Measurements from ENCODE around the gene PTCRA. TPM values are rescaled to one million over a fixed set of nuclear protein-coding genes. Genes with fewer than 3 reads are reported as not detected.

PTCRA gene
- total and polyA plus RNA-seq, 2 experiments from 2014 or later = not detected

DNA sequence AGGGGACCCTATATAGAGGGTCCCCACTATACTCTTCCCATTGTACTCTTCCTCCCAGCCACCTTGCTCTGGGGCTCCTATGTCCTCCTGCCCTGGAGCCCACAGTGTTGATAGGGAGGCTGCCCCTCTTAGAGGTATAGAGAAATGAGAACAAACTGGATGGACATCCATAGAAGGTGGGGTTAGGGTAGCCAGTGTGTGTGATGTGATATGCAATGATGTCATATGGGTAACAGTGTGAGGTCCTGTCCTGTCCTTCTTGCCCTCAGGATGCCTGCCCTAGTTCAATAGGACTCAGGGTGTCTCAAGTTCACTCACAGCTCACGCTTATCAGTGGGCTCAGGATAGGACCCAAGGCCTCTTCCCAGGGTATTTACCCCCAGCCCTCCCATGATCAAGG lies 435 bp downstream of the PTCRA start (continued):
- no peak for TF ChIP-seq CTCF (conservative IDR thresholded peaks at IDR 0.05; ENCODE audit: low read depth in 2 of 2)
- no peak for TF ChIP-seq POLR2AphosphoS5 (IDR thresholded peaks at IDR 0.05; ENCODE audit: low read depth)
- no peak for TF ChIP-seq ETS1 (IDR thresholded peaks at IDR 0.05)
- no peak for TF ChIP-seq REST (IDR thresholded peaks at IDR 0.05; ENCODE audit: unreplicated experiment)
- no peak for TF ChIP-seq ZNF114 (CRISPR knock-in tag; IDR thresholded peaks at IDR 0.05)
- TF ChIP-seq CREB1 (CRISPR knock-in tag; IDR thresholded peaks at IDR 0.05; ENCODE audit: low read depth) = no peak
- no peak for TF ChIP-seq NANOG (IDR thresholded peaks at IDR 0.05; ENCODE audit: borderline replicate concordance)

DNA sequence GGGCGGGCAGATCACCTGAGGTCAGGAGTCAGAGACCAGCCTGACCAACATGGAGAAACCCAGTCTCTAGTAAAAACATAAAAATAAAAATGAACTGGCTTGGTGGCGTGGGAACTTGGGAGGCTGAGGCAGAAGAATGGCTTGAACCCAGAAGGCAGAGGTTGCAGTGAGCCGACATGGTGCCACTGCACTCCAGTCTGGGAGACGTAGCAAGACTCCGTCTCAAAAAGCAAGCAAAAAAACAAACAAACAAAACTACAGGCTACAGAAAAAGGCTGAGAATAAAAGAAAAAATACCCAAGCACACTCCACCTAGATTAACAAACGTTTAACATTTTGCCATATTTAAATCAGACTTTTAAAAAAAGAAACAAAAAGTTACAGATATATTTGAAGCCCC lies 5.9 kb downstream of the PTCRA start:
- H3K27ac Mint-ChIP-seq = no peak overlapping the region
- no peak overlapping the region for H3K4me3 Mint-ChIP-seq
- H3K36me3 Mint-ChIP-seq (ENCODE audit: low read depth) = no peaks in the 10 kb centered on the region
- no peak overlapping the region for H2AFZ ChIP-seq
- peaks cover 5% of the 10 kb centered on the region for H3K4me1 Mint-ChIP-seq
- no peaks in the 10 kb centered on the region for H3K79me2 ChIP-seq (replicated peaks; ENCODE audit: insufficient read depth)
- H4K20me1 ChIP-seq (replicated peaks; ENCODE audit: insufficient read depth) = no peaks in the 10 kb centered on the region
- H3F3A ChIP-seq (replicated peaks; ENCODE audit: low read depth) = peaks cover 8% of the 10 kb centered on the region; the same call in 1 of the 2 replicates
- no peaks in the 10 kb centered on the region for H3K36me3 ChIP-seq (ENCODE audit: insufficient read depth)
- H3K4me3 ChIP-seq = no peak overlapping the region
- no peaks in the 10 kb centered on the region for H3K27me3 ChIP-seq (ENCODE audit: insufficient read depth)
- DNase-seq (ENCODE audit: low spot score) (no peak), ATAC-seq (no peak)
- H3K4me2 ChIP-seq = no peak overlapping the region
- H3K4me1 ChIP-seq (ENCODE audit: insufficient read depth) = peaks cover 9% of the 10 kb centered on the region; the same call in 1 of the 2 replicates
- no peak overlapping the region for H3K27ac ChIP-seq (ENCODE audit: low read depth)
- H3K9me2 ChIP-seq (ENCODE audit: insufficient read depth) = no peaks in the 10 kb centered on the region
- no peaks in the 10 kb centered on the region for H3K27me3 Mint-ChIP-seq (ENCODE audit: insufficient read depth, low read depth, poor library complexity)
- H3K9me3 Mint-ChIP-seq = no peaks in the 10 kb centered on the region
- no peak for TF ChIP-seq ZNF331 (CRISPR knock-in tag; IDR thresholded peaks at IDR 0.05; ENCODE audit: low read depth)
- no peak for TF ChIP-seq REST (IDR thresholded peaks at IDR 0.05; ENCODE audit: unreplicated experiment)
- no peak for TF ChIP-seq ZNF462 (CRISPR knock-in tag; IDR thresholded peaks at IDR 0.05)
- no peak for TF ChIP-seq CREB1 (CRISPR knock-in tag; IDR thresholded peaks at IDR 0.05; ENCODE audit: low read depth)
